Smooth muscle cell (in vitro differentiated cells): ENCODE data around the gene KRTAP4-3. TPM values are rescaled to one million over a fixed set of nuclear protein-coding genes. Genes with fewer than 3 reads are reported as not detected.
"Not testable (repeated sequence)": the region's sequence is repeated elsewhere in the genome, so short reads cannot be mapped to it uniquely, and the experiment has no call there.

Experiments
- DNase-seq: peaks from one replicate; lab custom pipeline; 2025; ENCODE audit not compliant: unreplicated experiment; lab: John Stamatoyannopoulos, UW
- H2AFZ ChIP-seq: fragments of 200-600 bp; sonication (generic); 2 replicates; pipeline ENCODE4 v1.6.0; 2016; ENCODE audit warnings: antibody characterized with exemption, low read depth, mild to moderate bottlenecking
- H3F3A ChIP-seq: fragments of 200-600 bp; sonication (generic); 2 replicates; pipeline ENCODE4 v1.6.0; 2017; ENCODE audit warnings: antibody characterized with exemption, low read depth
- H3K27ac ChIP-seq: fragments of 200-600 bp; sonication (generic); 2 replicates; pipeline ENCODE4 v1.5.1; 2016; ENCODE audit warnings: low read depth, mild to moderate bottlenecking
- H3K27me3 ChIP-seq: fragments of 200-600 bp; sonication (generic); 2 replicates; pipeline ENCODE4 v1.6.1; 2016; ENCODE audit warnings: low read depth, mild to moderate bottlenecking
- H3K36me3 ChIP-seq: fragments of 200-600 bp; sonication (generic); 2 replicates; pipeline ENCODE4 v1.5.1; 2016; ENCODE audit warnings: low read depth
- H3K4me1 ChIP-seq: fragments of 200-600 bp; sonication (generic); 2 replicates; pipeline ENCODE4 v1.5.1; 2016; ENCODE audit warnings: low read depth
- H3K4me2 ChIP-seq: fragments of 200-600 bp; sonication (generic); 2 replicates; pipeline ENCODE4 v1.6.0; 2016; ENCODE audit warnings: mild to moderate bottlenecking
- H3K4me3 ChIP-seq: fragments of 200-600 bp; sonication (generic); 2 replicates; pipeline ENCODE4 v1.5.1; 2016; ENCODE audit warnings: mild to moderate bottlenecking
- H3K79me2 ChIP-seq: fragments of 200-600 bp; sonication (generic); 2 replicates; pipeline ENCODE4 v1.6.0; 2016; ENCODE audit warnings: low read depth, mild to moderate bottlenecking
- H3K9ac ChIP-seq: fragments of 200-600 bp; sonication (generic); 2 replicates; pipeline ENCODE4 v1.6.0; 2016; ENCODE audit warnings: low read depth
- H3K9me3 ChIP-seq: fragments of 200-600 bp; sonication (generic); replicated peaks from 2 replicates; pipeline ENCODE4 v1.5.1; 2016; ENCODE audit warnings: low read depth
- H4K20me1 ChIP-seq: fragments of 200-600 bp; sonication (generic); 2 replicates; pipeline ENCODE4 v1.6.0; 2016; ENCODE audit warnings: low read depth
- CTCF ChIP-seq: fragments of 200-600 bp; sonication (generic); IDR thresholded peaks from 2 replicates; pipeline ENCODE4 v1.5.1; 2017; ENCODE audit warnings: borderline replicate concordance, mild to moderate bottlenecking, antibody characterized with exemption; ENCODE audit not compliant: insufficient read depth, poor library complexity, severe bottlenecking
- WGBS: methylation state at CpG from one replicate; pipeline ENCODE4 v1.1.7; 2016; ENCODE audit warnings: low lambda C conversion rate; 5-methylcytosine and 5-hydroxymethylcytosine counted together
- polyA plus RNA-seq: library from polyadenylated mRNA; unstranded; fragments of >200 nt; fragmentation: Nextera tagmentation; extraction: Ambion mirVana; gene quantifications from 2 replicates; pipeline ENCODE4 v1.2.1, GENCODE V29; 2016
- total RNA-seq: library from RNA; depleted of rRNA; stranded (reverse); fragments of >200 nt; gene quantifications from 2 replicates; pipeline ENCODE4 v1.2.3, GENCODE V29; 2014

Gene KRTAP4-3
- total and polyA plus RNA-seq, 2 experiments from 2014 or later: not detected

GRCh38 chr17:41211845-41212466 is 43.9 kb upstream of the KRTAP4-3 start:
- Histone ChIP-seq H3K4me2 (no peak overlapping the region), H3K79me2 (no peaks in the 10 kb centered on the region), H3K9me3 (no peaks in the 10 kb centered on the region), H3K4me3 (no peak overlapping the region), H3K27me3 (no peaks in the 10 kb centered on the region), H4K20me1 (no peaks in the 10 kb centered on the region), H3K9ac (no peak overlapping the region), H3F3A (no peaks in the 10 kb centered on the region), H2AFZ (no peak overlapping the region), H3K27ac (no peak overlapping the region), H3K4me1 (no peaks in the 10 kb centered on the region), H3K36me3 (no peaks in the 10 kb centered on the region)
- DNase-seq: no peak
- TF ChIP-seq CTCF: no peak
- 92% methylated on average over 1 of the region's 1 CpG for WGBS

- no peaks in the 10 kb centered on the region for H4K20me1 ChIP-seq
- no peak for DNase-seq
- no peak overlapping the region for H3K4me2 ChIP-seq
- H3K4me1 ChIP-seq: no peaks in the 10 kb centered on the region
- H3K36me3 ChIP-seq: no peaks in the 10 kb centered on the region
- WGBS: 73% methylated on average over 5 of the region's 5 CpGs
- H3K9ac ChIP-seq: no peak overlapping the region
- TF ChIP-seq CTCF: no peak
- H3K9me3 ChIP-seq: peaks cover 3% of the 10 kb centered on the region
- H2AFZ ChIP-seq: no peak overlapping the region
- no peaks in the 10 kb centered on the region for H3K27me3 ChIP-seq
- no peaks in the 10 kb centered on the region for H3F3A ChIP-seq
- no peak overlapping the region for H3K4me3 ChIP-seq
- H3K27ac ChIP-seq: no peak overlapping the region
- no peaks in the 10 kb centered on the region for H3K79me2 ChIP-seq
Measured at GRCh38 chr17:41199421-41200078, 31.5 kb upstream of the KRTAP4-3 start.

- no peaks in the 10 kb centered on the region for H3K36me3 ChIP-seq
- 58% methylated on average over 1 of the region's 1 CpG for WGBS
- no peak overlapping the region for H3K4me3 ChIP-seq
- TF ChIP-seq CTCF: no peak
- H3K79me2 ChIP-seq: no peaks in the 10 kb centered on the region
- H3K4me1 ChIP-seq: no peaks in the 10 kb centered on the region
- H2AFZ ChIP-seq: no peak overlapping the region
- no peak overlapping the region for H3K9ac ChIP-seq
- H3K4me2 ChIP-seq: no peak overlapping the region
- no peaks in the 10 kb centered on the region for H3F3A ChIP-seq
- peaks cover 3% of the 10 kb centered on the region for H3K9me3 ChIP-seq
- DNase-seq: no peak
- no peaks in the 10 kb centered on the region for H4K20me1 ChIP-seq
- H3K27ac ChIP-seq: no peak overlapping the region
- H3K27me3 ChIP-seq: no peaks in the 10 kb centered on the region
Measured at GRCh38 chr17:41196068-41196467, 28.0 kb upstream of the KRTAP4-3 start.

- no peak overlapping the region for H3K9ac ChIP-seq
- no peaks in the 10 kb centered on the region for H3K79me2 ChIP-seq
- no peak for DNase-seq
- H3K4me1 ChIP-seq: no peaks in the 10 kb centered on the region
- no peak for TF ChIP-seq CTCF
- no peak overlapping the region for H2AFZ ChIP-seq
- no peak overlapping the region for H3K27ac ChIP-seq
- WGBS: 85% methylated on average over 3 of the region's 3 CpGs
- no peaks in the 10 kb centered on the region for H3F3A ChIP-seq
- H3K4me2 ChIP-seq: no peak overlapping the region
- H3K9me3 ChIP-seq: no peaks in the 10 kb centered on the region
- H3K4me3 ChIP-seq: no peak overlapping the region
- H4K20me1 ChIP-seq: no peaks in the 10 kb centered on the region
- no peaks in the 10 kb centered on the region for H3K36me3 ChIP-seq
- H3K27me3 ChIP-seq: peaks cover 9% of the 10 kb centered on the region
Measured at GRCh38 chr17:41190328-41190727, 22.3 kb upstream of the KRTAP4-3 start.

- H3K4me1 ChIP-seq, H3K27me3 ChIP-seq, H2AFZ ChIP-seq, DNase-seq, H3K36me3 ChIP-seq, H3K4me2 ChIP-seq, H3K9ac ChIP-seq, H3K9me3 ChIP-seq, H3K27ac ChIP-seq, H4K20me1 ChIP-seq, H3K79me2 ChIP-seq, H3F3A ChIP-seq, H3K4me3 ChIP-seq: not testable (repeated sequence)
- 80% methylated on average over 1 of the region's 1 CpG for whole genome bisulfite sequencing
Measured at GRCh38 chr17:41189837-41190318, 21.9 kb upstream of the KRTAP4-3 start, which contains the start of gene KRTAP9-1. TSS of gene KRTAP9-1 (plus strand) at chr17:41189887. CDS start at chr17:41189887, 0 bp downstream.
